Measurements from ENCODE around the gene ZNF501.
A peak's percentile ranks its signal among the peaks of the same experiment; 100 is the strongest.

Gene ZNF501

GRCh38 chr3:44721231-44722102, 8.0 kb upstream of the ZNF501 start:
- no peak for TF ChIP-seq CTCF (conservative IDR thresholded peaks at IDR 0.05; ENCODE audit: low read depth, low read length)
- no peak overlapping the region for H3K4me3 ChIP-seq (ENCODE audit: low read length)
- DNase-seq (ENCODE audit: low read depth), result no peak

- H3K4me3 ChIP-seq (ENCODE audit: low read length), result no peak overlapping the region
- no peak for TF ChIP-seq CTCF (conservative IDR thresholded peaks at IDR 0.05; ENCODE audit: low read depth, low read length)
- DNase-seq (ENCODE audit: low read depth), result no peak
These were observed 7.4 kb upstream of the ZNF501 start for GRCh38 chr3:44722103-44722401.

- H3K4me3 ChIP-seq (ENCODE audit: low read length), result no peak overlapping the region
- no peak for TF ChIP-seq CTCF (conservative IDR thresholded peaks at IDR 0.05; ENCODE audit: low read depth, low read length)
- no peak for DNase-seq (ENCODE audit: low read depth)
These were observed 5.3 kb downstream of the ZNF501 start for GRCh38 chr3:44734646-44735168.

GRCh38 chr3:44761101-44761423, 31.6 kb downstream of the ZNF501 start:
- TF ChIP-seq CTCF (conservative IDR thresholded peaks at IDR 0.05; ENCODE audit: low read depth, low read length), result no peak
- H3K4me3 ChIP-seq (ENCODE audit: low read length), result peak overlapping the region; percentile 96
- DNase-seq (ENCODE audit: low read depth), result no peak

- TF ChIP-seq CTCF (conservative IDR thresholded peaks at IDR 0.05; ENCODE audit: low read depth, low read length), result no peak
- peak within 1 kb of the TSS; percentile 96 for H3K4me3 ChIP-seq (ENCODE audit: low read length)
- peak; percentile 82 for DNase-seq (ENCODE audit: low read depth)
These were observed 32.2 kb downstream of the ZNF501 start, which contains the start of the genes KIAA1143 and KIF15 for GRCh38 chr3:44761424-44762169. TSS of gene KIAA1143 (minus strand) at chr3:44761619. CDS start at chr3:44761602, 17 bp downstream. TSS of gene KIF15 (plus strand) at chr3:44761794. CDS start at chr3:44761866, 72 bp downstream.

- H3K4me3 ChIP-seq (ENCODE audit: low read length), result peak overlapping the region; percentile 96
- no peak for TF ChIP-seq CTCF (conservative IDR thresholded peaks at IDR 0.05; ENCODE audit: low read depth, low read length)
- no peak for DNase-seq (ENCODE audit: low read depth)
These were observed 32.8 kb downstream of the ZNF501 start for GRCh38 chr3:44762170-44762677.

Data from retinal pigment epithelial cell (primary cell).